ENCODE results near the gene LRP5.

Gene LRP5

GRCh38 chr11:68264741-68265540 lies 47.5 kb upstream of the LRP5 start:
- Histone ChIP-seq H3K4me1 (ENCODE audit: control insufficient read depth, low read length) (peaks cover 45% of the 10 kb centered on the region), H3K9me3 (ENCODE audit: control insufficient read depth, insufficient read depth, low read length) (no peaks in the 10 kb centered on the region), H3K9me2 (replicated peaks; ENCODE audit: control insufficient read depth, low read length) (no peaks in the 10 kb centered on the region), H3K27ac (ENCODE audit: low read depth, low read length) (0 out of 2 replicates have a peak overlapping the region, but pooled peaks have one; percentile 89), H3K79me2 (ENCODE audit: control insufficient read depth, low read length) (peaks cover 50% of the 10 kb centered on the region), H3F3A (ENCODE audit: control insufficient read depth, insufficient read depth) (peaks cover 12% of the 10 kb centered on the region), H4K20me1 (ENCODE audit: control insufficient read depth, insufficient read depth, low read depth, low read length) (peaks cover 2% of the 10 kb centered on the region; the same call in 1 of the 2 replicates), H3K27me3 (ENCODE audit: control insufficient read depth, low read length) (no peaks in the 10 kb centered on the region), H3K4me3 (ENCODE audit: low read length) (no peak overlapping the region), H3K4me2 (ENCODE audit: low read length) (no peak overlapping the region), H3K36me3 (ENCODE audit: control insufficient read depth, low read length) (peaks cover 87% of the 10 kb centered on the region)
- TF ChIP-seq CTCF (IDR thresholded peaks at IDR 0.05; ENCODE audit: low read depth, low read length, poor library complexity, severe bottlenecking) (no peak), EZH2phosphoT487 (IDR thresholded peaks at IDR 0.05; ENCODE audit: borderline replicate concordance, low read length) (no peak)

GRCh38 chr11:68266121-68266891 lies 46.1 kb upstream of the LRP5 start:
- peak overlapping the region; percentile 86 for H3K4me2 ChIP-seq (ENCODE audit: low read length)
- no peaks in the 10 kb centered on the region for H3K9me2 ChIP-seq (replicated peaks; ENCODE audit: control insufficient read depth, low read length)
- peaks cover 9% of the 10 kb centered on the region; the same call in 1 of the 2 replicates for H4K20me1 ChIP-seq (ENCODE audit: control insufficient read depth, insufficient read depth, low read depth, low read length)
- no peaks in the 10 kb centered on the region for H3K27me3 ChIP-seq (ENCODE audit: control insufficient read depth, low read length)
- H3F3A ChIP-seq (ENCODE audit: control insufficient read depth, insufficient read depth): peaks cover 12% of the 10 kb centered on the region
- peaks cover 56% of the 10 kb centered on the region for H3K4me1 ChIP-seq (ENCODE audit: control insufficient read depth, low read length)
- TF ChIP-seq EZH2phosphoT487 (IDR thresholded peaks at IDR 0.05; ENCODE audit: borderline replicate concordance, low read length): no peak
- TF ChIP-seq CTCF (IDR thresholded peaks at IDR 0.05; ENCODE audit: low read depth, low read length, poor library complexity, severe bottlenecking): no peak
- peak overlapping the region; percentile 89 for H3K27ac ChIP-seq (ENCODE audit: low read depth, low read length)
- peaks cover 63% of the 10 kb centered on the region for H3K79me2 ChIP-seq (ENCODE audit: control insufficient read depth, low read length)
- peaks cover 89% of the 10 kb centered on the region for H3K36me3 ChIP-seq (ENCODE audit: control insufficient read depth, low read length)
- peak overlapping the region; percentile 67 for H3K4me3 ChIP-seq (ENCODE audit: low read length)
- no peaks in the 10 kb centered on the region for H3K9me3 ChIP-seq (ENCODE audit: control insufficient read depth, insufficient read depth, low read length)

GRCh38 chr11:68266936-68267880 lies 45.2 kb upstream of the LRP5 start:
- Histone ChIP-seq H3K79me2 (ENCODE audit: control insufficient read depth, low read length) (peaks cover 68% of the 10 kb centered on the region), H3K9me3 (ENCODE audit: control insufficient read depth, insufficient read depth, low read length) (no peaks in the 10 kb centered on the region), H3K9me2 (replicated peaks; ENCODE audit: control insufficient read depth, low read length) (no peaks in the 10 kb centered on the region), H3K4me1 (ENCODE audit: control insufficient read depth, low read length) (peaks cover 57% of the 10 kb centered on the region), H3K27ac (ENCODE audit: low read depth, low read length) (peak overlapping the region; percentile 89), H3F3A (ENCODE audit: control insufficient read depth, insufficient read depth) (peaks cover 12% of the 10 kb centered on the region), H3K4me3 (ENCODE audit: low read length) (peak overlapping the region; percentile 67), H3K4me2 (ENCODE audit: low read length) (peak overlapping the region; percentile 86), H3K27me3 (ENCODE audit: control insufficient read depth, low read length) (no peaks in the 10 kb centered on the region), H4K20me1 (ENCODE audit: control insufficient read depth, insufficient read depth, low read depth, low read length) (peaks cover 9% of the 10 kb centered on the region; the same call in 1 of the 2 replicates), H3K36me3 (ENCODE audit: control insufficient read depth, low read length) (peaks cover 84% of the 10 kb centered on the region)
- TF ChIP-seq EZH2phosphoT487 (IDR thresholded peaks at IDR 0.05; ENCODE audit: borderline replicate concordance, low read length) (no peak), CTCF (IDR thresholded peaks at IDR 0.05; ENCODE audit: low read depth, low read length, poor library complexity, severe bottlenecking) (no peak)
